ENCODE results near the gene DTX3. TPM values are rescaled to one million over a fixed set of nuclear protein-coding genes. Genes with fewer than 3 reads are reported as not detected.

The DTX3 gene
- total RNA-seq, 3 donors from 2014 or later: 3.0 to 35.1 (median 25.9) TPM

DNA sequence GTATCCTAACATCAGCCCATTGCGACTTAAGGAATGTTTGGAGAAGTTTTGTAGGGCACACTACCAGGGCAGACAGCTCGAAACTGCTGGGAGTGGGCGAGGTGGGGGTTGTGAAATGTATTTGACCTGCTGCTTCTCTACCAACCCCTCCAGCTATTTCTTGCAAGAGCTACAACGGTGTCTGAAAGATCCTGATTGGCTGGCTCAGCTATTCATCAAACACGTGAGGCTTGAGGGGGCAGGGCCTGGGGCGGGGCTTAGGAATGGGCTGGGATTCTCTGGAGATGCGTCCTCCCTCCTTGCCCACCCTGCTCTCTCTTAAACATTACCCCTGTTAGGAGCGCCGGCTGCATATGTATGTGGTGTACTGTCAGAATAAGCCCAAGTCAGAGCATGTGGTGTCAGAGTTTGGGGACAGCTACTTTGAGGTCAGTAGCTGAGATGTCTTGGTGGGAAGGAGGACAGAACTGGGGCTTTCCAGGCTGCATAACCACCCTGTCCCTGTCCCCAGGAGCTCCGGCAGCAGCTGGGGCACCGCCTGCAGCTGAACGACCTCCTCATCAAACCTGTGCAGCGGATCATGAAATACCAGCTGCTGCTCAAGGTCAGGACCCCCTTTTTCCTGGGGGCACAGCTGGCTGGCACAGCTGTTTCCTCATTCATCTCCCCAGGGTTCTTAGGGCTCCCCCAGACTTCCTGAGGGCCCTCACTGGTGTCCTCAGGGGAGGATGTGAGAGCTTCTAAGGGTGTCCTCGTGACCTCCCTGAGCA is 9.7 kb downstream of the DTX3 start:
- no peak for TF ChIP-seq POLR2A (IDR thresholded peaks at IDR 0.05)
- TF ChIP-seq, protein P1, sequence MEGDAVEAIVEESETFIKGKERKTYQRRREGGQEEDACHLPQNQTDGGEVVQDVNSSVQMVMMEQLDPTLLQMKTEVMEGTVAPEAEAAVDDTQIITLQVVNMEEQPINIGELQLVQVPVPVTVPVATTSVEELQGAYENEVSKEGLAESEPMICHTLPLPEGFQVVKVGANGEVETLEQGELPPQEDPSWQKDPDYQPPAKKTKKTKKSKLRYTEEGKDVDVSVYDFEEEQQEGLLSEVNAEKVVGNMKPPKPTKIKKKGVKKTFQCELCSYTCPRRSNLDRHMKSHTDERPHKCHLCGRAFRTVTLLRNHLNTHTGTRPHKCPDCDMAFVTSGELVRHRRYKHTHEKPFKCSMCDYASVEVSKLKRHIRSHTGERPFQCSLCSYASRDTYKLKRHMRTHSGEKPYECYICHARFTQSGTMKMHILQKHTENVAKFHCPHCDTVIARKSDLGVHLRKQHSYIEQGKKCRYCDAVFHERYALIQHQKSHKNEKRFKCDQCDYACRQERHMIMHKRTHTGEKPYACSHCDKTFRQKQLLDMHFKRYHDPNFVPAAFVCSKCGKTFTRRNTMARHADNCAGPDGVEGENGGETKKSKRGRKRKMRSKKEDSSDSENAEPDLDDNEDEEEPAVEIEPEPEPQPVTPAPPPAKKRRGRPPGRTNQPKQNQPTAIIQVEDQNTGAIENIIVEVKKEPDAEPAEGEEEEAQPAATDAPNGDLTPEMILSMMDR (IDR thresholded peaks at IDR 0.05): no peak
- no peak for TF ChIP-seq POLR2AphosphoS5 (IDR thresholded peaks at IDR 0.05)

GRCh38 chr12:57614948-57615500 is 10.4 kb downstream of the DTX3 start:
- no peaks in the 10 kb centered on the region for H3K9me3 ChIP-seq
- H3K27me3 ChIP-seq: peaks cover 0 to 3% of the 10 kb centered on the region in 2 donors
- TF ChIP-seq POLR2AphosphoS5 (IDR thresholded peaks at IDR 0.05): no peak
- TF ChIP-seq POLR2A (IDR thresholded peaks at IDR 0.05): no peak
- TF ChIP-seq, protein P1 (IDR thresholded peaks at IDR 0.05): no peak
- no peaks in the 10 kb centered on the region for H3K4me1 ChIP-seq
- DNase-seq (ENCODE audit: low spot score in 2 of 2): no peak
- no peaks in the 10 kb centered on the region for H3K36me3 ChIP-seq
- H3K27ac ChIP-seq: no peak overlapping the region
- intact Hi-C loops (cut with DNase I; ENCODE audit: low total_unique reads): loop anchor here (5.0 kb wide), 1 partner anchor 33 kb away; no protein-coding TSS in a partner anchor
- H3K4me3 ChIP-seq: no peak overlapping the region

More for the DNA sequence above, 9.7 kb downstream of the DTX3 start:
- Histone ChIP-seq H3K27me3 (no peaks in the 10 kb centered on the region), H3K27ac (peak overlapping the region in 1 of 2 donors; percentile 5), H3K9me3 (no peaks in the 10 kb centered on the region), H3K4me1 (no peaks in the 10 kb centered on the region), H3K36me3 (no peaks in the 10 kb centered on the region), H3K4me3 (no peak overlapping the region)
- DNase-seq (ENCODE audit: low spot score in 2 of 2): no peak
- intact Hi-C loops (cut with DNase I; ENCODE audit: low total_unique reads): no loop called here

- TF ChIP-seq POLR2AphosphoS5 (IDR thresholded peaks at IDR 0.05) (no peak), POLR2A (IDR thresholded peaks at IDR 0.05) (no peak)
- TF ChIP-seq, protein P1 (IDR thresholded peaks at IDR 0.05): no peak
- H3K36me3 ChIP-seq: no peaks in the 10 kb centered on the region
- no peak overlapping the region for H3K4me3 ChIP-seq
- H3K27ac ChIP-seq: no peak overlapping the region
- peaks cover 0 to 9% of the 10 kb centered on the region in 2 donors for H3K27me3 ChIP-seq
- intact Hi-C loops (cut with DNase I; ENCODE audit: low total_unique reads): loop anchor here (5.0 kb wide), 1 partner anchor 33 kb away; no protein-coding TSS in a partner anchor
- DNase-seq (ENCODE audit: low spot score in 2 of 2): no peak
- no peaks in the 10 kb centered on the region for H3K9me3 ChIP-seq
- H3K4me1 ChIP-seq: no peaks in the 10 kb centered on the region
Observed at GRCh38 chr12:57615637-57616036, 11.0 kb downstream of the DTX3 start.

GRCh38 chr12:57616383-57617101 is 11.9 kb downstream of the DTX3 start:
- Histone ChIP-seq H3K4me3 (no peak overlapping the region), H3K9me3 (no peaks in the 10 kb centered on the region), H3K27ac (peak overlapping the region in 1 of 2 donors; percentile 7), H3K27me3 (peaks cover 0 to 18% of the 10 kb centered on the region in 2 donors), H3K36me3 (no peaks in the 10 kb centered on the region), H3K4me1 (peaks cover 0 to 9% of the 10 kb centered on the region in 2 donors)
- intact Hi-C loops (cut with DNase I; ENCODE audit: low total_unique reads): loop anchor here (5.0 kb wide), 1 partner anchor 34 kb away; no protein-coding TSS in a partner anchor
- TF ChIP-seq POLR2AphosphoS5 (IDR thresholded peaks at IDR 0.05) (no peak), POLR2A (IDR thresholded peaks at IDR 0.05) (no peak)
- TF ChIP-seq, protein P1 (IDR thresholded peaks at IDR 0.05): no peak
- DNase-seq (ENCODE audit: low spot score in 2 of 2): no peak

Data from breast epithelium (tissue), 4 donors.